Measurements from ENCODE around the gene TP73.

The TP73 gene

GRCh38 chr1:3710251-3710650 lies 57.9 kb downstream of the TP73 start:
- Histone ChIP-seq H3K9ac (ENCODE audit: low read length) (no peak overlapping the region), H3K27ac (ENCODE audit: low read depth, low read length) (no peak overlapping the region), H3K27me3 (ENCODE audit: control insufficient read depth, insufficient read depth, low read length) (peaks cover 16% of the 10 kb centered on the region), H3K36me3 (ENCODE audit: control insufficient read depth, insufficient read depth, low read length) (no peaks in the 10 kb centered on the region), H3K4me3 (ENCODE audit: low read length) (no peak overlapping the region), H3K4me1 (ENCODE audit: control insufficient read depth, insufficient read depth, low read length) (no peaks in the 10 kb centered on the region)

GRCh38 chr1:3711381-3711779 lies 59.1 kb downstream of the TP73 start:
- Histone ChIP-seq H3K4me3 (ENCODE audit: low read length) (no peak overlapping the region), H3K27ac (ENCODE audit: low read depth, low read length) (no peak overlapping the region), H3K36me3 (ENCODE audit: control insufficient read depth, insufficient read depth, low read length) (no peaks in the 10 kb centered on the region), H3K4me1 (ENCODE audit: control insufficient read depth, insufficient read depth, low read length) (no peaks in the 10 kb centered on the region), H3K27me3 (ENCODE audit: control insufficient read depth, insufficient read depth, low read length) (peaks cover 16% of the 10 kb centered on the region), H3K9ac (ENCODE audit: low read length) (no peak overlapping the region)

GRCh38 chr1:3711780-3712451 lies 59.6 kb downstream of the TP73 start:
- Histone ChIP-seq H3K4me1 (ENCODE audit: control insufficient read depth, insufficient read depth, low read length) (no peaks in the 10 kb centered on the region), H3K27me3 (ENCODE audit: control insufficient read depth, insufficient read depth, low read length) (peaks cover 16% of the 10 kb centered on the region), H3K36me3 (ENCODE audit: control insufficient read depth, insufficient read depth, low read length) (no peaks in the 10 kb centered on the region), H3K9ac (ENCODE audit: low read length) (no peak overlapping the region), H3K4me3 (ENCODE audit: low read length) (no peak overlapping the region), H3K27ac (ENCODE audit: low read depth, low read length) (no peak overlapping the region)

- no peak overlapping the region for H3K4me3 ChIP-seq (ENCODE audit: low read length)
- H3K36me3 ChIP-seq (ENCODE audit: control insufficient read depth, insufficient read depth, low read length) = no peaks in the 10 kb centered on the region
- no peak overlapping the region for H3K27ac ChIP-seq (ENCODE audit: low read depth, low read length)
- H3K4me1 ChIP-seq (ENCODE audit: control insufficient read depth, insufficient read depth, low read length) = no peaks in the 10 kb centered on the region
- H3K27me3 ChIP-seq (ENCODE audit: control insufficient read depth, insufficient read depth, low read length) = peaks cover 16% of the 10 kb centered on the region
- no peak overlapping the region for H3K9ac ChIP-seq (ENCODE audit: low read length)
Measured at GRCh38 chr1:3712573-3713535, 60.5 kb downstream of the TP73 start.

- no peak overlapping the region for H3K27ac ChIP-seq (ENCODE audit: low read depth, low read length)
- no peaks in the 10 kb centered on the region for H3K4me1 ChIP-seq (ENCODE audit: control insufficient read depth, insufficient read depth, low read length)
- no peaks in the 10 kb centered on the region for H3K36me3 ChIP-seq (ENCODE audit: control insufficient read depth, insufficient read depth, low read length)
- H3K9ac ChIP-seq (ENCODE audit: low read length) = no peak overlapping the region
- peaks cover 9% of the 10 kb centered on the region for H3K27me3 ChIP-seq (ENCODE audit: control insufficient read depth, insufficient read depth, low read length)
- no peak overlapping the region for H3K4me3 ChIP-seq (ENCODE audit: low read length)
Measured at GRCh38 chr1:3713840-3714239, 61.5 kb downstream of the TP73 start.

GRCh38 chr1:3714284-3714741 lies 62.0 kb downstream of the TP73 start:
- Histone ChIP-seq H3K4me1 (ENCODE audit: control insufficient read depth, insufficient read depth, low read length) (no peaks in the 10 kb centered on the region), H3K9ac (ENCODE audit: low read length) (no peak overlapping the region), H3K27me3 (ENCODE audit: control insufficient read depth, insufficient read depth, low read length) (peaks cover 9% of the 10 kb centered on the region), H3K36me3 (ENCODE audit: control insufficient read depth, insufficient read depth, low read length) (no peaks in the 10 kb centered on the region), H3K27ac (ENCODE audit: low read depth, low read length) (no peak overlapping the region), H3K4me3 (ENCODE audit: low read length) (no peak overlapping the region)

- no peak overlapping the region for H3K9ac ChIP-seq (ENCODE audit: low read length)
- H3K4me3 ChIP-seq (ENCODE audit: low read length) = no peak overlapping the region
- no peaks in the 10 kb centered on the region for H3K4me1 ChIP-seq (ENCODE audit: control insufficient read depth, insufficient read depth, low read length)
- no peaks in the 10 kb centered on the region for H3K36me3 ChIP-seq (ENCODE audit: control insufficient read depth, insufficient read depth, low read length)
- peaks cover 9% of the 10 kb centered on the region for H3K27me3 ChIP-seq (ENCODE audit: control insufficient read depth, insufficient read depth, low read length)
- H3K27ac ChIP-seq (ENCODE audit: low read depth, low read length) = no peak overlapping the region
Measured at GRCh38 chr1:3714814-3715213, 62.5 kb downstream of the TP73 start.

- Histone ChIP-seq H3K9ac (ENCODE audit: low read length) (no peak overlapping the region), H3K4me1 (ENCODE audit: control insufficient read depth, insufficient read depth, low read length) (no peaks in the 10 kb centered on the region), H3K27me3 (ENCODE audit: control insufficient read depth, insufficient read depth, low read length) (peaks cover 6% of the 10 kb centered on the region), H3K27ac (ENCODE audit: low read depth, low read length) (no peak overlapping the region), H3K36me3 (ENCODE audit: control insufficient read depth, insufficient read depth, low read length) (no peaks in the 10 kb centered on the region), H3K4me3 (ENCODE audit: low read length) (no peak overlapping the region)
Measured at GRCh38 chr1:3716351-3716750, 64.0 kb downstream of the TP73 start.

GRCh38 chr1:3717041-3717714 lies 64.9 kb downstream of the TP73 start:
- H3K36me3 ChIP-seq (ENCODE audit: control insufficient read depth, insufficient read depth, low read length) = no peaks in the 10 kb centered on the region
- no peak overlapping the region for H3K9ac ChIP-seq (ENCODE audit: low read length)
- H3K4me1 ChIP-seq (ENCODE audit: control insufficient read depth, insufficient read depth, low read length) = no peaks in the 10 kb centered on the region
- no peak overlapping the region for H3K27ac ChIP-seq (ENCODE audit: low read depth, low read length)
- H3K4me3 ChIP-seq (ENCODE audit: low read length) = no peak overlapping the region
- no peaks in the 10 kb centered on the region for H3K27me3 ChIP-seq (ENCODE audit: control insufficient read depth, insufficient read depth, low read length)

GRCh38 chr1:3717715-3718601 lies 65.6 kb downstream of the TP73 start:
- no peak overlapping the region for H3K9ac ChIP-seq (ENCODE audit: low read length)

GRCh38 chr1:3718764-3719163 lies 66.4 kb downstream of the TP73 start:
- H3K4me3 ChIP-seq (ENCODE audit: low read length) = no peak overlapping the region
- H3K27ac ChIP-seq (ENCODE audit: low read depth, low read length) = no peak overlapping the region
- H3K36me3 ChIP-seq (ENCODE audit: control insufficient read depth, insufficient read depth, low read length) = no peaks in the 10 kb centered on the region
- H3K9ac ChIP-seq (ENCODE audit: low read length) = no peak overlapping the region
- H3K4me1 ChIP-seq (ENCODE audit: control insufficient read depth, insufficient read depth, low read length) = no peaks in the 10 kb centered on the region
- H3K27me3 ChIP-seq (ENCODE audit: control insufficient read depth, insufficient read depth, low read length) = no peaks in the 10 kb centered on the region

More at GRCh38 chr1:3717715-3718601, 65.6 kb downstream of the TP73 start:
- Histone ChIP-seq H3K27me3 (ENCODE audit: control insufficient read depth, insufficient read depth, low read length) (no peaks in the 10 kb centered on the region), H3K27ac (ENCODE audit: low read depth, low read length) (no peak overlapping the region), H3K4me3 (ENCODE audit: low read length) (no peak overlapping the region), H3K36me3 (ENCODE audit: control insufficient read depth, insufficient read depth, low read length) (no peaks in the 10 kb centered on the region), H3K4me1 (ENCODE audit: control insufficient read depth, insufficient read depth, low read length) (no peaks in the 10 kb centered on the region)
